Activated naive CD4-positive, alpha-beta T cell treated with anti-CD3 and anti-CD28 coated beads, Interleukin-2, amount 50 U/mL, for 72 hours (primary cell): ENCODE measurements around the gene ZNHIT2. TPM values are rescaled to one million over a fixed set of nuclear protein-coding genes. Genes with fewer than 3 reads are reported as not detected.
A peak's percentile ranks its signal among the peaks of the same experiment; 100 is the strongest.

Source experiments
- ATAC-seq, 2 donors: fragments of 150-1000 bp; cut with Tn5 transposase; 2 replicates each; pipeline ENCODE4 v1.10.0; 2021; ENCODE audit warnings: mild to moderate bottlenecking in 2 of 2, moderate library complexity in 2 of 2
- DNase-seq, 2 donors: peaks; one replicate each; pipeline ENCODE4 v3.0.0; 2021 to 2022; ENCODE audit warnings: low spot score in 2 of 2
- H3K27ac Mint-ChIP-seq, 2 donors: one replicate each; pipeline ENCODE4 v1.8.0; 2022; ENCODE audit warnings: mild to moderate bottlenecking in 2 of 2, mixed read lengths in 2 of 2
- H3K36me3 Mint-ChIP-seq, 2 donors: one replicate each; pipeline ENCODE4 v1.8.0; 2022; ENCODE audit warnings: mixed read lengths in 2 of 2
- H3K9me3 Mint-ChIP-seq, 2 donors: one replicate each; pipeline ENCODE4 v1.8.0; 2022; ENCODE audit warnings: mixed read lengths in 2 of 2
- total RNA-seq, 2 donors: library from RNA; stranded (reverse); gene quantifications; one replicate each; pipeline ENCODE4 v1.2.3, GENCODE V29; 2022

The ZNHIT2 gene
- total RNA-seq, 2 donors from 2014 or later = 5.6 to 10.0 TPM

DNA sequence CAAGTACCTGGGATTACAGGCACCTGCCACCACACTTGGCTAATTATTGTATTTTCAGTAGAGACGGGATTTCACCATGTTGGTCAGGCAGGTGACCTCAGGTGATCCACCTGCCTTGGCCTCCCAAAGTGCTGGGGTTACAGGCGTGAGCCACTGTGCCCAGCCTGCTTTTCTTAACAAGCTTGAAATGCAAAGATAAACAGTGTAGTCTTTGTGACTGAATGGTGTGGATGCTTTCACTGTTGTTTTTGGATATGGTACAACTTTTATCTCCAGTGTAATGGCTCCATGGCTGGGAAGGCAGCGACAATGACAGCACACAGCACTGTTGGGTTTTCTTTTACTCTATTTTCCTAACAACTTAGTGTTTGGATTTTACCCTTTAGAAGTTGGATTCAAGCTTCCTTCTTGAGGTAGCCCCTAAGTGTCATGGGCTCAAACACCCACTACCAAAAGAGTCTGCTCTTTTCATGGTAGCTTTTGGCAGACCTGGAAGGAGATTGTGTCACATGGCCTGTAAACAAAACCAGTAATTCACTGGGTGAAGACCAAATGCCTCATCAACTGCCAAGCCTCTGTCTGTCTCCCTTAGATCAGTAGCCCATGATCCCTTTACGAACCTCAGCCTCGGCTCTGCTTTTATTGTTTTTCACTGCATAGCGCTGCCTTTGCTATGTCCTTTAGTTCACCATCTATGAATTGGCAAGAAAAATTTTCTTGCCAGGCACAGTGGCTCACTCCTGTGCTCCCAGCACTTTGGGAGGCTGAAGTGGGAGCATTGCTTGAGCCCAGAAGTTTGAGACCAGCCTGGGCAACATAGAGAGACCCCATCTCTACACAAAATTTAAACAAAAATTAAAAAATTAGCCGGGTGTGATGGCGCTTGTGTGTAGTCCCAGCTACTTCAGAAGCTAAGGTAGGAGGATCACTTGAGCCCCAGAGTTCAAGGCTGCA is 15.1 kb downstream of the ZNHIT2 start:
- Mint-ChIP-seq H3K9me3 (no peaks in the 10 kb centered on the region), H3K36me3 (no peaks in the 10 kb centered on the region), H3K27ac (peak overlapping the region in 1 of 2 donors; percentile 16)
- ATAC-seq (no peak), DNase-seq (no peak)

DNA sequence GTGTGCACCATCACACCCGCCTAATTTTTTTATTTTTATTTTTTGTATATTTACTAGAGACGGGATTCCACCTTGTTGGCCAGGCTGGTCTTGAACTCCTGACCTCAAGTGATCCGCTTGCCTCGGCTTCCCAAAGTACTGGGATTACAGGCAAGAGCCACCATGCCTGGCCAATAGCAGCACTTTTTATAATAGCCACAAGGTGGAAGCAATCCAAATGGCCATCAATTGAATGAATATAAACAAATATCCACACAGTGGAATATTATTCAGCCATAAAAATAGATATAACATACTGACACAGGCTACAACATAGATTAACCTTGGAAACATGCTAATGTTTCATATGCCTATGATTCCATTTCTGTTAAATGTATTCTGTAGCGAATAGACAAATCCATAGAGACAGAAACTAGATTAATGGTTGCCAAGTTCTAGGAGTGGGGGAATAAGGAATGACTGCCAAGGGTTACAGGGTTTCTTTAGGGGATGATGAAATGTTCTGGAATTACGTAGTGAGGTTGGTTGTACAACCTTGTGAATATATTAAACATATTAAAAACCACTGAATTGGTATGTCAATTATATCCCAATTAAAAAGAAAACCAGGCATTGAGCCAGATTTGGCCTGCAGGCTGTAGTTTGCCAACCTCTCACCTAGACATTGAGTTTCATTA is 16.7 kb downstream of the ZNHIT2 start:
- Mint-ChIP-seq H3K9me3 (no peaks in the 10 kb centered on the region), H3K36me3 (no peaks in the 10 kb centered on the region), H3K27ac (peak overlapping the region in 1 of 2 donors; percentile 7)
- DNase-seq = no peak
- ATAC-seq = no peak

DNA sequence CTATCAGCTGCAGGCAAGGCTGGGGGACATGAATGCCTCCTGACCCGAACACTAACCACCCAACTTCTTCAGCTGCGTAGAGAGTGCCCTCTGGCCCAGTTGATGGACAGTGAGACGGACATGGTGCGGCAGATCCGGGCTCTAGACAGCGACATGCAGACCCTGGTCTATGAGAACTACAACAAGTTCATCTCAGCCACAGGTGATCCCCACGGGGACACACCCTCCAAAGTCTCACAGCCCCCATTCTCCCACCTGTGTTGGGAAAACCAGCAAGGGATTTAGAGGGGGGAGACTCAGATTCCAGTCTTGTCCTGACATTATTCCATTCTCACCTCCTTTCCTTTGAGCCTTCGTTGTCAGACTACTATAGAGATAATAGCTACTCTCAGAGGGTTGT is 20.6 kb downstream of the ZNHIT2 start:
- DNase-seq = no peak
- Mint-ChIP-seq H3K36me3 (no peaks in the 10 kb centered on the region), H3K9me3 (no peaks in the 10 kb centered on the region), H3K27ac (peak overlapping the region; percentile 50 to 87)
- ATAC-seq = no peak

DNA sequence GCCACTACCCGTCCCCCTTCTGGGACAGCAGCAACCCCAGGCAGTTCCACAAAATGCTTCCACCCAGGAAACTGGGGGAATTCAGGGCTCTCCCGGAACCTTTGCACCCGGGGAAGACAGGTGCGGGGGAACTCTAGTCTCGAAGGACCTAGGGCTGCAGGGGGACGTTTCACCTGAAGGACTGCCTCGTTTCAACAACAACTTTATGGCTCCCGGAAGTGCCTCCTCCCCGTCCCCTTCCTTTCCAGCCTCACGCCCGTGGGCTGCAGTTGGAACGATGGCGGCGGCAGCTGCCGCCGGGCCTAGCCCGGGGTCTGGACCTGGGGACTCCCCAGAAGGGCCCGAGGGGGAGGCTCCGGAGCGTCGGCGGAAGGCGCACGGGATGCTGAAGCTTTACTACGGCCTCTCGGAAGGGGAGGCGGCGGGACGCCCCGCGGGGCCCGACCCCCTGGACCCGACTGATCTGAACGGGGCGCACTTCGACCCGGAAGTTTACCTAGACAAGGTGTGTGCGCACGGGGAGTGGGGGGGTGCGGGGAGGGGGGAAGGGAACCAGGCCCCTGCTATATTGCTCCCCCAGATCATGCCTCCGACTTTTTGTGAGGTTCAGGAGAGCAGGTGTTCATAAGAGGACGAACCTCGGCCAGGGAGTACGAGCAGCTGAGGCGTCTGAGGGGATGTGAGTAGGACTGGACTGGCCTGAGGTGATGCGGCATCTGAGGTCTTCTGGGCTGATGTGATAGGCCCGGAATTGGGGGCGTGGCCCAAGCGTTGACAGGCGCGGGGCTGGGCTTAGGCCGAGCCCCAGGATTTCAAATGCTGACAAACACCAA is 21.3 kb downstream of the ZNHIT2 start, which contains the start of gene VPS51:
VPS51 (plus strand) TSS at position 241 of the 833 bp plus-strand sequence; CDS start at position 278, 37 bp downstream.
- Mint-ChIP-seq H3K27ac (peak within 1 kb of the TSS; percentile 87 to 98), H3K36me3 (no peaks in the 10 kb centered on the region), H3K9me3 (no peaks in the 10 kb centered on the region)
- peak; percentile 96 to 100 for ATAC-seq
- DNase-seq = peak; percentile 86 to 89

DNA sequence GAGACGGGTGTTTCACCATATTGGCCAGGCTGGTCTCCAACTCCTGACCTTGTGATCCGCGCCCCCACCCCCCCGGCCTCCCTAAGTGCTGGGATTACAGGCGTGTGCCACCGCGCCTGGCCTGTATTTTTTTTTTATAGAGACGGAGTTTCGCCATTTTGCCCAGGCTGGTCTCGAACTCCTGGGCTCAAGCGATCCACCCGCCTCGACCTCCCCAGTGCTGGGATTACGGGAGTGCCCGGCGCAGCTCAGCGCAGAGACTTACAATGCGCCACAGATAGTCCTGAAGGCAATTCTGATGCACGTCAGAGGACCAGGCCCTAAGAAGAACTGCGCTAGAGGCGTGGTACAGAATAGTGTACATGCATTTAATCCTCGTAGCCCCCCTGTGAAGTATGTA is 22.1 kb downstream of the ZNHIT2 start:
- Mint-ChIP-seq H3K27ac (peak overlapping the region; percentile 87 to 98), H3K36me3 (no peaks in the 10 kb centered on the region), H3K9me3 (no peaks in the 10 kb centered on the region)
- DNase-seq (no peak), ATAC-seq (no peak)

DNA sequence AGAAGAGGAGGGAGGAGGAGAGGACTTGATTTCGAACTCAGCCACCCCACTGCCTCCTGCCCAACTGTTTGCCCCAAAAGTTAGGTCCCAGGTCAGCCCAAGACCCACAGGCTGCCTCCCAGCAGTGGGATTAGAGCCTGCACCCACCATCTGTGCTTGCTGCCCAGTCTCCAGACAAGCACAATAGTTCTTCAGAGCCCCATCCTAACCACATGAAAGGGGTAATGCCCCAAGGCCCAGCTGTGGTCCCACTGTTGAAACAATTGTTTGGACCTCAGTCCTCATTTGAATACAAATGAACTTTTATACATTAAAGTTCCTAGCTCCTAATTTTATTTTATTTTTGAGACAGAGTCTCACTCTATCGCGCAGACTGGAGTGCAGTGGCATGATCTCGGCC is 26.9 kb downstream of the ZNHIT2 start:
- ATAC-seq (no peak), DNase-seq (no peak)
- Mint-ChIP-seq H3K36me3 (peaks cover 3 to 8% of the 10 kb centered on the region in 2 donors), H3K27ac (no peak overlapping the region), H3K9me3 (no peaks in the 10 kb centered on the region)

DNA sequence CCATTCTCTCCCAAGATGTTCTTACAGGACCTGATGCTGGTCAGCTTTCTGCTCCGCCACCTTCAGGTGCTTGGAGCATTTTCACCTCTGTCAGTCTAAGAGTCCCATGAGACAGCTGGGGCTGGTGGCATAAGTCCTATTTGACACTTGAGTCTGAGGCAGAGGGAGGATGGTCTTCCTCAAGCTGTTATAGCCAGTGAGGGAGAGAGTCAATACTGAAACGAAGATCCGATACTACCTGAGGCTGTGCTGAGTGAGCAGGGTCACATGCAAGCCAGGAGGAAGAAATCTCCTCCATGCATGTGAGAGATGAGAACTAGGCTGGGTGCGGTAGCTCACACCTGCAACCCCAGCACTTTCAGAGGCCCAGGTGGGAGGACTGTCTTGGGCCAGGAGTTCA is 27.9 kb downstream of the ZNHIT2 start:
- Mint-ChIP-seq H3K27ac (no peak overlapping the region), H3K36me3 (peaks cover 8% of the 10 kb centered on the region in 2 donors), H3K9me3 (no peaks in the 10 kb centered on the region)
- ATAC-seq (no peak), DNase-seq (no peak)

DNA sequence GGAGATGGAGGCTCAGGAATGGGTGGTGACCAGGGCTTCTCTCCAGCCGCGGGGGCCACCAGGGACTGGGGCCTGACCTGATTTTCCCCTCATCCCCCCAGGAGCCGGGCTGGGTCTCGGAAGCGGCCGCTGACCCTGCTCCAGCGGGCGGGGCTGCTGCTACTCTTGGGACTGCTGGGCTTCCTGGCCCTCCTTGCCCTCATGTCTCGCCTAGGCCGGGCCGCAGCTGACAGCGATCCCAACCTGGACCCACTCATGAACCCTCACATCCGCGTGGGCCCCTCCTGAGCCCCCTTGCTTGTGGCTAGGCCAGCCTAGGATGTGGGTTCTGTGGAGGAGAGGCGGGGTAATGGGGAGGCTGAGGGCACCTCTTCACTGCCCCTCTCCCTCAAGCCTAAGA is 29.7 kb downstream of the ZNHIT2 start:
- no peaks in the 10 kb centered on the region for H3K9me3 Mint-ChIP-seq
- peaks cover 26% of the 10 kb centered on the region in 2 donors for H3K36me3 Mint-ChIP-seq
- DNase-seq (no peak), ATAC-seq (no peak)
- no peak overlapping the region for H3K27ac Mint-ChIP-seq

DNA sequence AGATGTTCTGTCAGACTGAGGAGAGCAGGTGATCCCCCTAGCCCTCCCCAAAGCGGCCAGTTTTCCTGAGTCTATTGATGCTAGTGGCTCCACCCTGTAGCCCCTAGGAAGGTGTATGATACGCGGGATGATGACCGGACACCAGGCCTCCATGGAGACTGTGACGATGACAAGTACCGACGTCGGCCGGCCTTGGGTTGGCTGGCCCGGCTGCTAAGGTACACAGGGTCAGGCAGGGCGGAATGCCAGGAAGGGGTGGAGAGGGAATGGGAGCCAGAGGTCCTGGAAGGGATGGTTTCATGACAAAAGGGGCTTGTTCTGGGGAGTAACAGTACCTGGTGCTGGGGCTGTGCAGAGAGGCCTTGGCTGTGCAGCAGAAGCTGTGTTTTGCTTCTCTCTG is 30.3 kb downstream of the ZNHIT2 start:
- Mint-ChIP-seq H3K9me3 (no peaks in the 10 kb centered on the region), H3K27ac (no peak overlapping the region), H3K36me3 (peaks cover 32% of the 10 kb centered on the region in 2 donors)
- DNase-seq (no peak), ATAC-seq (no peak)

DNA sequence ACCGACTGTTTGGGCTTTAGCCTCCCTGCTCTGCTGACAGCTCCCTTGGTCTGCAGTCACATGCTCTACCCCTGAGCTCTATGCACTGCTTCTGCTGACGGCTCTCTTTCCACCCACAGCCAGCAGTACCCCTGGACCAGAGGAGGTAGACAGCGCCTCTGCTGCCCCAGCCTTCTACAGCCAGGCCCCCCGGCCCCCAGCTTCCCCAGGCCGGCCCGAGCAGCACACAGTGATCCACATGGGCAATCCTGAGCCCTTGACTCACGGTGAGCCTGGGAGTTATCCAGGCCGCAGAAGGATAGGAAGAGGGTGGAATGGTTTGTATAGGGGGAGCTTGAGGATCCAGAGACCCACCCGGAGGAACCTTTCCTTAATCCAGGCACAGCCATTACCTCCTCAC is 30.7 kb downstream of the ZNHIT2 start:
- Mint-ChIP-seq H3K9me3 (no peaks in the 10 kb centered on the region), H3K27ac (peak overlapping the region in 1 of 2 donors; percentile 86), H3K36me3 (peaks cover 35 to 36% of the 10 kb centered on the region in 2 donors)
- DNase-seq (no peak), ATAC-seq (no peak)

DNA sequence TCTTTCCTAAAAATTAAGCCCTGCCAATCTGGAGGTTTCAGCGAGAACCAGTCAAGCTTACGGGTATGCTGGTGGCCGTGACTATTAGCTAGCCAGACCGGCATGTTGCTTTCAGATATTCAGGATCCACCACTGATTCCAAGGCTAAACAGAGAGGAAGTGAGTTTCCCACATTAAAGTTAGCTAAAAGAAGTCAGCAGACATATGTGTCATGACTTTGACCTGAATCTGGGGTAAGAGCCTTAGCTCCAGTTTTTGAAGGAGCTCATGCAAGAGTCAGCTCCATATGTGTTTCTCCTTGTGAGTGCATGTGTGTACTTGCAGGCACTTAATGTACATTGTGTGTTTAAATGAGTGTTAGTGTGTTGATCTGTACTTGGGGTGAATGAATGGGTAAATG is 32.1 kb downstream of the ZNHIT2 start:
- Mint-ChIP-seq H3K27ac (peak overlapping the region; percentile 99 to 100), H3K36me3 (peaks cover 42 to 48% of the 10 kb centered on the region in 2 donors), H3K9me3 (no peaks in the 10 kb centered on the region)
- ATAC-seq (no peak), DNase-seq (no peak)

DNA sequence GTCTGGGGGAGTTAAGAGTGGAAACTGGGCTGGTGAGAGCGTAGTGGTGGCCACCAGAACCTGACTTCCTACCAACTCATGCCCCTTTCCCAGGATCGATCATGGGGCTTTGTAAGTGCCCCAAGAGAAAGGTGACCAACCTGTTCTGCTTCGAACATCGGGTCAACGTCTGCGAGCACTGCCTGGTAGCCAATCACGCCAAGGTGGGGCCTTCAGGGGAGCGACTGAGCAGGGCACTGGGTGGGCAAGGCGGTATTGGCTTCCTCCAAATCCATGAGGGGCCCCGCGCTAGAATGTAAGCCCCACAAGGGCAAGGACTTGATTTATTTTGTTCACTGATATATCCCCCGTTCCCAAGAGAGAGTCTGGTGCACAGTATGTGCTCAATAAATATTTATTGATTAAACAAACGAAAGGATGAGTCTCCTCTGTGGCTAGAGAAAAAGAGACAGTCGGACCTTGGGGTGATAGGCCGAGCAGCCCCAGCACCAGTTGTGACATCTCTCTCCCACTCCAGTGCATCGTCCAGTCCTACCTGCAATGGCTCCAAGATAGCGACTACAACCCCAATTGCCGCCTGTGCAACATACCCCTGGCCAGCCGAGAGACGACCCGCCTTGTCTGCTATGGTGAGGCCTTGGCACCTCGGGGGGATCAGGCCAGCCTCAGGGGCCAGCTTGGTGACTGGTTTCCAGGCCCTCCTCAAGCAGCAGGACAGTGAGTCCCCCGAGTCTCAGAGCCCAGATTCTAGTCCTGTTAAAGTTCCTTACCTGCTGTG is 32.7 kb downstream of the ZNHIT2 start:
- peak overlapping the region; percentile 99 to 100 for H3K27ac Mint-ChIP-seq
- no peak for ATAC-seq
- H3K9me3 Mint-ChIP-seq = no peaks in the 10 kb centered on the region
- no peak for DNase-seq
- peaks cover 46 to 51% of the 10 kb centered on the region in 2 donors for H3K36me3 Mint-ChIP-seq

DNA sequence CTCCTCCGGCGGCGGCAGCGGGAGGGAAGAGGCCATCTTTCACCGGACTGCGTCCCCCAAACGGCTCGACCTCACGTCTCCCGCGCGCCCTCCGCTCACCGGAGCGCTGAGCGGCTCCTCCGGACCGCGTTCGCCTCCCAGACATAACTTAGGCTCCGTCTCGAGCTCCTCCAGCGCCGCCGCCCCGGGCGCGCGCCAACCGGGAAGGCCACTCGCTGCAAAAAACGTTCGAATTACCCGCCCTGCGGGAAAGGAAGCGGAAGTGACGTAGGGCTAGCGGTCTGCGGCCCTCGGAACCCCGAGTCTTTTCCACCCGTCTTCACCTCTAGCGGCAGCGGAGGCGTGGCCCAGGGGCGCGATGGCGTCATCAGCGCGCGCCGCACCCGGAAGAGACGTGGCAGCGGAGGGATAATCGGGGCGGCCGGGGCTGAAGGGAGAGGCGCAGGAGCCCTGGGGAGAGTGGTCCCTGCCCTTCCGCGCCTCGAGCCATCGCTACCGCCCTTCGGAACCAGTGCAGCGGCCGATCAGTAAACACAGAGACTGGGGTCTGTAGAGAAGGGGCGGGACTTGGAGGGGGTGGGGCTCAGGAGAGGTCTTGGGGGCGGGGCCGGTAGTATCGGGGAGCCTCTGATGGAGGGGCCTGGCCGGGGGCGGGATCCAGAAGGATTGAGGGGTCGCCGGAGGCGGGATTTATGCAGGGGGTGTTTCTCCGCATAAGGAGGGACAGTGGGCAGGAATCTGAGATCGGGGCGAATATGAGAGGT is 33.5 kb downstream of the ZNHIT2 start, which contains the start of the genes CDCA5 and ZFPL1:
CDCA5 (minus strand) TSS at position 207 of the 764 bp plus-strand sequence; CDS start at position 145, 62 bp downstream.
ZFPL1 (plus strand) TSS at position 389 of the 764 bp plus-strand sequence. CDS start 477 bp downstream, outside the sequence.
- no peaks in the 10 kb centered on the region for H3K9me3 Mint-ChIP-seq
- peak; percentile 90 to 97 for ATAC-seq
- H3K36me3 Mint-ChIP-seq = peaks cover 50 to 52% of the 10 kb centered on the region in 2 donors
- peak within 1 kb of the TSS; percentile 99 to 100 for H3K27ac Mint-ChIP-seq
- peak; percentile 97 to 98 for DNase-seq

DNA sequence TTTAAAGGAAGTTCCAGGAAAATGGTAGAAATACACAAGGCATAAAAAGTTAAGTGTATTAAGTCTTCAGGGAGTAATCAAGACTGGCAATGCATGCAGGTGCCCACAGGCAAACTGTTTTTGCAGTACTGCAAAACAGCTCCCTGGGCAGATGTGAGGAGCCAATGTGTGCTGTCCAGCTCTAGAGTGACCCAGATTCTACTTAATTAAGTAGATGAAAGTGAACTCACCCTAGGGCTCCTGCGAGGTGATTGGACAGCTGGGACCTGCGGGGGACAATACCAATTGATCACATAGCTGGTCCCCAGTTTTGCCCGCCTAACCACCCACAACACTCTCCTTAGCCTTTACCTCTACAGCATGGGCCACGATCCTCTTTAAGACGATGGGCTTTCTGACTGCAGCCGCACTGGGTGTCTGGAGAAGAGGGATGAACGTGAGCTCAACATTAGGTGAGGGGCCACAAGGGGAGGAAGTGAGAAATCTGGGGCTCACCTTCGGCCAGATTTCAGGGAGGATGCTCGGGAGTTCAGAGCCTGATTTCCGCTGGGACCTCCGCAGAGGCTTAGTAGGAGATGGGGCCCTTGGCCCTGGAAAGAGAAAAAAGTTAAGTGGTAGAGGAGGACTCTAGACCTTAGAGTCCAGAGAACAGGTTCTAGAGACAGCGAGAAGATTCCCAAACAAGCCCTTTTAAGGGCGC is 34.2 kb downstream of the ZNHIT2 start:
- no peaks in the 10 kb centered on the region for H3K9me3 Mint-ChIP-seq
- DNase-seq (no peak), ATAC-seq (peak in 1 of 2 donors; percentile 5)
- H3K27ac Mint-ChIP-seq = peak overlapping the region; percentile 99 to 100
- peaks cover 52 to 57% of the 10 kb centered on the region in 2 donors for H3K36me3 Mint-ChIP-seq
